ENCODE results near the gene NADK2. TPM values are rescaled to one million over a fixed set of nuclear protein-coding genes. Genes with fewer than 3 reads are reported as not detected.

NADK2 gene
- total RNA-seq, 1 donor from 2014 or later: 21.1 TPM

GRCh38 chr5:36156121-36156601 is 85.6 kb downstream of the NADK2 start:
- Histone ChIP-seq H3K27ac (no peak overlapping the region), H3K27me3 (no peaks in the 10 kb centered on the region), H3K4me3 (no peak overlapping the region), H3K4me1 (peaks cover 31% of the 10 kb centered on the region), H3K9me3 (no peaks in the 10 kb centered on the region), H3K36me3 (peaks cover 26% of the 10 kb centered on the region)
- DNase-seq (no peak), ATAC-seq (no peak)
- intact Hi-C loops (cut with DNase I): no loop called here
- no peak for TF ChIP-seq CTCF (IDR thresholded peaks at IDR 0.05)

GRCh38 chr5:36155291-36155690 is 86.4 kb downstream of the NADK2 start:
- no peak for TF ChIP-seq CTCF (IDR thresholded peaks at IDR 0.05)
- Histone ChIP-seq H3K4me1 (peaks cover 37% of the 10 kb centered on the region), H3K27me3 (no peaks in the 10 kb centered on the region), H3K9me3 (no peaks in the 10 kb centered on the region), H3K4me3 (no peak overlapping the region), H3K36me3 (peaks cover 25% of the 10 kb centered on the region), H3K27ac (no peak overlapping the region)
- ATAC-seq: no peak
- no peak for DNase-seq
- intact Hi-C loops (cut with DNase I): no loop called here

GRCh38 chr5:36153726-36154125 is 88.0 kb downstream of the NADK2 start:
- H3K27ac ChIP-seq: no peak overlapping the region
- H3K36me3 ChIP-seq: peaks cover 15% of the 10 kb centered on the region
- no peak overlapping the region for H3K4me3 ChIP-seq
- intact Hi-C loops (cut with DNase I): no loop called here
- H3K27me3 ChIP-seq: no peaks in the 10 kb centered on the region
- TF ChIP-seq CTCF (IDR thresholded peaks at IDR 0.05): no peak
- DNase-seq (no peak), ATAC-seq (no peak)
- no peaks in the 10 kb centered on the region for H3K9me3 ChIP-seq
- peaks cover 37% of the 10 kb centered on the region for H3K4me1 ChIP-seq

- Histone ChIP-seq H3K36me3 (peaks cover 15% of the 10 kb centered on the region), H3K4me3 (peak overlapping the region; percentile 96), H3K4me1 (peaks cover 37% of the 10 kb centered on the region), H3K27ac (no peak overlapping the region), H3K9me3 (no peaks in the 10 kb centered on the region), H3K27me3 (no peaks in the 10 kb centered on the region)
- no peak for DNase-seq
- no peak for ATAC-seq
- no peak for TF ChIP-seq CTCF (IDR thresholded peaks at IDR 0.05)
- intact Hi-C loops (cut with DNase I): no loop called here
Observed at GRCh38 chr5:36153298-36153677, 88.4 kb downstream of the NADK2 start.

GRCh38 chr5:36152324-36153297 is 89.1 kb downstream of the NADK2 start:
- H3K36me3 ChIP-seq: peaks cover 15% of the 10 kb centered on the region
- ATAC-seq (no peak), DNase-seq (no peak)
- no peak for TF ChIP-seq CTCF (IDR thresholded peaks at IDR 0.05)
- H3K9me3 ChIP-seq: no peaks in the 10 kb centered on the region
- H3K27ac ChIP-seq: peak overlapping the region; percentile 88
- peak overlapping the region; percentile 96 for H3K4me3 ChIP-seq
- no peaks in the 10 kb centered on the region for H3K27me3 ChIP-seq
- peaks cover 37% of the 10 kb centered on the region for H3K4me1 ChIP-seq
- intact Hi-C loops (cut with DNase I): no loop called here
